GM12878 (cell line): ENCODE results near the gene RANBP9. TPM values are rescaled to one million over a fixed set of nuclear protein-coding genes. Genes with fewer than 3 reads are reported as not detected.

Experiments used
- ATAC-seq: fragments of 200-7000 bp; cut with Tn5 transposase; 3 replicates; pipeline ENCODE4 v1.9.1; 2020; ENCODE audit warnings: mild to moderate bottlenecking, moderate library complexity
- BruUV-seq: library from RNA; stranded (reverse); fragments of 400-500 nt; replicated peaks from 2 replicates; lab custom pipeline; 2021; lab: Mats Ljungman, UMichigan
- CTCF ChIA-PET: fragments of 300-600 bp; sonication (Branson Sonifier 250); formaldehyde crosslinking; extraction: SDS; loops from one replicate; lab custom pipeline; 2021; ENCODE audit warnings: inconsistent platforms; lab: Yijun Ruan, JAX
- POLR2A ChIA-PET: fragments of 350-600 bp; formaldehyde crosslinking; extraction: SDS; loops from one replicate; lab custom pipeline; 2021; ENCODE audit warnings: inconsistent platforms; lab: Charles Lee
- RAD21 ChIA-PET: fragments of 300-600 bp; sonication (Branson Sonifier 250); formaldehyde crosslinking; loops from one replicate; lab custom pipeline; 2023; ENCODE audit warnings: antibody characterized with exemption; ENCODE audit not compliant: unreplicated experiment; lab: Charles Lee
- SMC1A ChIA-PET: fragments of 300-600 bp; sonication (Branson Sonifier 250); formaldehyde crosslinking; loops from one replicate; lab custom pipeline; 2023; ENCODE audit not compliant: unreplicated experiment, uncharacterized antibody; lab: Charles Lee
- DNase-seq: peaks from one replicate; pipeline ENCODE4 v3.0.0-alpha.2; 2011; ENCODE audit warnings: low read depth, low spot score
- FAIRE-seq: peaks from 3 replicates; lab custom pipeline; 2011; peaks lifted over from hg19 to GRCh38; lab: Jason Lieb, UNC
- H2AFZ ChIP-seq: 2 replicates; pipeline ENCODE4 v1.6.0; 2011; ENCODE audit warnings: low read depth, low read length, control low read depth; ENCODE audit not compliant: control insufficient read depth
- H3K27ac ChIP-seq: 2 replicates; pipeline ENCODE4 v1.5.1; 2011; ENCODE audit warnings: control low read depth; ENCODE audit not compliant: control insufficient read depth, insufficient read depth
- H3K27me3 ChIP-seq, 2 experiments: replicated peaks in 1 of 2; 2 replicates each; pipeline versions ENCODE4 v1.6.0 to v1.6.1; 2011; ENCODE audit warnings: low read length in 1 of 2; ENCODE audit not compliant: control insufficient read depth in 2 of 2, insufficient read depth in 2 of 2
- H3K36me3 ChIP-seq, 2 experiments: 2 replicates each; pipeline ENCODE4 v1.5.1; 2011; ENCODE audit warnings: low read length in 1 of 2; ENCODE audit not compliant: control insufficient read depth in 2 of 2, insufficient read depth in 2 of 2
- H3K4me1 ChIP-seq: 2 replicates; pipeline ENCODE4 v1.6.1; 2011; ENCODE audit warnings: mild to moderate bottlenecking, low read length, moderate library complexity, mixed read lengths; ENCODE audit not compliant: control insufficient read depth, insufficient read depth
- H3K4me2 ChIP-seq: 2 replicates; pipeline ENCODE4 v1.6.0; 2011; ENCODE audit warnings: control low read depth; ENCODE audit not compliant: control insufficient read depth, insufficient read depth
- H3K4me3 ChIP-seq: fragments of 200-600 bp; sonication (generic); 2 replicates; pipeline ENCODE4 v1.5.1; 2016
- H3K79me2 ChIP-seq: 2 replicates; pipeline ENCODE4 v1.6.0; 2011; ENCODE audit warnings: low read length; ENCODE audit not compliant: control insufficient read depth, insufficient read depth
- H3K9ac ChIP-seq: 2 replicates; pipeline ENCODE4 v1.8.0; 2011; ENCODE audit warnings: low read length, control low read depth, mixed read lengths; ENCODE audit not compliant: control insufficient read depth, insufficient read depth
- H3K9me3 ChIP-seq: replicated peaks from 3 replicates; pipeline ENCODE4 v1.5.1; 2011; ENCODE audit warnings: mild to moderate bottlenecking, low read length; ENCODE audit not compliant: control insufficient read depth, insufficient read depth
- H4K20me1 ChIP-seq: 2 replicates; pipeline ENCODE4 v1.6.0; 2011; ENCODE audit not compliant: control insufficient read depth, insufficient read depth
- NFXL1 ChIP-seq: fragments of 450-650 bp; IDR thresholded peaks from 2 replicates; pipeline ENCODE4 v1.6.1; 2017; ENCODE audit warnings: antibody characterized with exemption, mild to moderate bottlenecking, borderline replicate concordance
- NRF1 ChIP-seq: conservative IDR thresholded peaks from 2 replicates; pipeline ENCODE4 v1.6.1; 2011; ENCODE audit warnings: mild to moderate bottlenecking, low read depth, low read length, improper control_type of control experiment
- POLR2AphosphoS2 ChIP-seq: IDR thresholded peaks from 2 replicates; pipeline ENCODE4 v1.6.1; 2011; ENCODE audit warnings: low read depth, mild to moderate bottlenecking, low read length, improper control_type of control experiment, moderate library complexity
- POLR2AphosphoS5 ChIP-seq: IDR thresholded peaks from 2 replicates; pipeline ENCODE4 v1.6.1; 2011; ENCODE audit warnings: mild to moderate bottlenecking, low read length, inconsistent platforms
- RCOR1 ChIP-seq: conservative IDR thresholded peaks from 2 replicates; pipeline ENCODE4 v1.6.1; 2012; ENCODE audit warnings: low read depth, low read length, improper control_type of control experiment
- RUNX3 ChIP-seq: IDR thresholded peaks from 2 replicates; pipeline ENCODE4 v1.6.1; 2012; ENCODE audit warnings: low read length, inconsistent platforms
- STAT1 ChIP-seq: fragments of 450-650 bp; conservative IDR thresholded peaks from 2 replicates; pipeline ENCODE4 v1.6.1; 2014; ENCODE audit warnings: antibody characterized with exemption, mild to moderate bottlenecking
- TAF1 ChIP-seq: IDR thresholded peaks from 2 replicates; pipeline ENCODE4 v1.6.1; 2011; ENCODE audit warnings: mild to moderate bottlenecking, low read depth, low read length, borderline replicate concordance
- YY1 ChIP-seq: IDR thresholded peaks from 2 replicates; pipeline ENCODE4 v1.6.1; 2011; ENCODE audit warnings: low read depth, mild to moderate bottlenecking, low read length
- WGBS: methylation state at CpG from one replicate; pipeline ENCODE4 v1.1.6; 2016; ENCODE audit warnings: low lambda C conversion rate; ENCODE audit not compliant: insufficient replicate concordance, insufficient coverage; ENCODE audit errors: missing lambda C conversion rate; 5-methylcytosine and 5-hydroxymethylcytosine counted together
- in situ Hi-C: fragments of 300-500 bp; cut with MboI; formaldehyde crosslinking; loops from 9 replicates; pipeline ENCODE4 v1.14.3; 2018; ENCODE audit warnings: mixed read lengths
- intact Hi-C: fragments of 100-400 bp; cut with micrococcal nuclease; formaldehyde crosslinking; loops from one replicate; pipeline ENCODE4 v1.14.2; 2022; ENCODE audit not compliant: unreplicated experiment
- polyA plus RNA-seq, 11 experiments: library from polyadenylated mRNA; depleted of rRNA in 4 of 11; unstranded in 6 of 11; stranded (reverse) in 5 of 11; fragments of >200 nt; fragmentation: Nextera tagmentation in 4 of 11; fragmentation: Illumina TruSeq in 1 of 11; extraction: Ambion mirVana in 4 of 11; extraction: Trizol in 1 of 11; gene quantifications; 1 replicate in 1 of 11; 2 replicates in 10 of 11; pipeline versions ENCODE4 v1.2.1 to v1.2.3, GENCODE V29; 2011 to 2016; ENCODE audit warnings: inconsistent platforms in 2 of 11, missing spikeins in 2 of 11, low read depth in 1 of 11
- total RNA-seq, 4 experiments: library from RNA; depleted of rRNA in 3 of 4; stranded (reverse); fragments of >200 nt in 3 of 4; fragmentation: Illumina TruSeq in 1 of 4; extraction: Trizol in 1 of 4; gene quantifications; 2 replicates each; pipeline versions ENCODE4 v1.2.1 to v1.2.3, GENCODE V29; 2013 to 2021
- TF ChIP-seq, protein P1 (sequence below): fragments of 150-350 bp; IDR thresholded peaks from 2 replicates; pipeline ENCODE4 v1.6.1; 2016; ENCODE audit warnings: low read depth, low read length

Gene RANBP9
- total and polyA plus RNA-seq, 10 of the 15 experiments (the other 5 are each of a cell fraction or from before 2014, with no cell fraction given) = 3.7 to 43.1 (median 16.2) TPM

DNA sequence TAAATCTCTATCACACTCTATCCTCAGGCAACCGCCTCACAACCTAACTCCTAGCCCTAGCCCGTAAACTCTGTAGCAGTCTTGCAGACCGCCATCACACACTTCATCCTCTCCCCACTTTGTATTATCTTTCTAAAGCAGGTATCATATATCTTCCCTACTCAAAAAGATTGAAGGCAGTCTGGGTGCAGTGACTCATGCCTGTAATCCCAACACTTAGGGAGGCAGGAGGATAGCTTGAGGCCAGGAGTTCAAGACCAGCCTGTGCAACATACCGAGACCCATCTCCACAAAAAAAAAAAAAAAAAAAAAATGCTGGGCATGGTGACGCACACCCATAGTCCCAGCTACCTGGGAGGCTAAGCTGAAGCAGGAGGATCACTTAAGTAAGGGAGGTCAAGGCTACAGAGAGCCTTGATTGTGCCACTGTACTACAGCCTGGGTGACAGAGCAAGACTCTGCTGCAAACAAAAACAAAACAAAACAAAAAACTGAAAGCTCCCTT lies 22.9 kb downstream of the RANBP9 start (continued):
- TF ChIP-seq, protein P1, sequence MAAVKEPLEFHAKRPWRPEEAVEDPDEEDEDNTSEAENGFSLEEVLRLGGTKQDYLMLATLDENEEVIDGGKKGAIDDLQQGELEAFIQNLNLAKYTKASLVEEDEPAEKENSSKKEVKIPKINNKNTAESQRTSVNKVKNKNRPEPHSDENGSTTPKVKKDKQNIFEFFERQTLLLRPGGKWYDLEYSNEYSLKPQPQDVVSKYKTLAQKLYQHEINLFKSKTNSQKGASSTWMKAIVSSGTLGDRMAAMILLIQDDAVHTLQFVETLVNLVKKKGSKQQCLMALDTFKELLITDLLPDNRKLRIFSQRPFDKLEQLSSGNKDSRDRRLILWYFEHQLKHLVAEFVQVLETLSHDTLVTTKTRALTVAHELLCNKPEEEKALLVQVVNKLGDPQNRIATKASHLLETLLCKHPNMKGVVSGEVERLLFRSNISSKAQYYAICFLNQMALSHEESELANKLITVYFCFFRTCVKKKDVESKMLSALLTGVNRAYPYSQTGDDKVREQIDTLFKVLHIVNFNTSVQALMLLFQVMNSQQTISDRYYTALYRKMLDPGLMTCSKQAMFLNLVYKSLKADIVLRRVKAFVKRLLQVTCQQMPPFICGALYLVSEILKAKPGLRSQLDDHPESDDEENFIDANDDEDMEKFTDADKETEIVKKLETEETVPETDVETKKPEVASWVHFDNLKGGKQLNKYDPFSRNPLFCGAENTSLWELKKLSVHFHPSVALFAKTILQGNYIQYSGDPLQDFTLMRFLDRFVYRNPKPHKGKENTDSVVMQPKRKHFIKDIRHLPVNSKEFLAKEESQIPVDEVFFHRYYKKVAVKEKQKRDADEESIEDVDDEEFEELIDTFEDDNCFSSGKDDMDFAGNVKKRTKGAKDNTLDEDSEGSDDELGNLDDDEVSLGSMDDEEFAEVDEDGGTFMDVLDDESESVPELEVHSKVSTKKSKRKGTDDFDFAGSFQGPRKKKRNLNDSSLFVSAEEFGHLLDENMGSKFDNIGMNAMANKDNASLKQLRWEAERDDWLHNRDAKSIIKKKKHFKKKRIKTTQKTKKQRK = no peak
- TF ChIP-seq YY1 (no peak), TAF1 (no peak), STAT1 (no peak), NRF1 (no peak), POLR2AphosphoS2 (no peak)

DNA sequence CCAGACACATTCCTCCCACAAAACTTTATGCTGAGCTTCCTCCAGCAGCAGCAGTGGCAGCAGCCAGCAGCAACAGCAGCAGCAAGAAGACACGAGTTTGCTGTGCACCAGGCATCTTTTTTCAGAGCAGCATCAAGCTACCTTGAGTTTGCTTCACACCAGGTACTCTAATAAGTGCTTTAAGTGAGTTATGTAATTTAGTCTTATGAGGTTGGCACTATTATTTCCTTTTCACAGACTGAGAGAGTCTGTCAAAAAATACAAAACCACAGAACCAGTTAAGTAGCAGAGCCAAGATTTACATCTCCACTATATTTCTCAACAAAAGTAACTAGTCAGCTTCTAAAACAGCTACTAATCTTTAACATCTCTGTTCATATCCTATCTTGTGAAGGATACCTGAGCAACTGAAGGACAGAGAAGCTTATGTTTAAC lies 23.7 kb downstream of the RANBP9 start:
- H3K4me3 ChIP-seq = no peak overlapping the region
- RAD21 ChIA-PET = interaction anchor here (0.6 to 1.1 kb wide), 2 partner anchors 39 to 896 kb away, joined by 3 read pairs; no protein-coding TSS in a partner anchor
- no peaks in the 10 kb centered on the region for H3K4me1 ChIP-seq
- BruUV-seq = no TSS peak
- in situ Hi-C loops (no loop called here), intact Hi-C loops (no loop called here)
- H3K27me3 ChIP-seq = no peaks in the 10 kb centered on the region
- SMC1A ChIA-PET = interaction anchor here (0.6 to 2.0 kb wide), 7 partner anchors 10 to 56 kb away, joined by 3 to 6 read pairs (median 3); no protein-coding TSS in a partner anchor
- DNase-seq (no peak), ATAC-seq (peak; percentile 20; the same call in 2 of the 3 replicates), FAIRE-seq (no peak)
- no peak overlapping the region for H3K9ac ChIP-seq
- TF ChIP-seq POLR2AphosphoS5 (no peak), RCOR1 (no peak), RUNX3 (0 out of 2 replicates have a peak, but pooled peaks have one; percentile 9), NFXL1 (no peak)
- WGBS = 45% methylated on average over 1 of the region's 1 CpG
- no peak overlapping the region for H2AFZ ChIP-seq
- H3K79me2 ChIP-seq = peaks cover 22% of the 10 kb centered on the region
- CTCF ChIA-PET = interaction anchor here (0.7 to 2.7 kb wide), 4 partner anchors 8 to 113 kb away, joined by 3 to 7 read pairs (median 4); partner anchors contain the start of gene SIRT5
- H3K27ac ChIP-seq = no peak overlapping the region
- H4K20me1 ChIP-seq = no peaks in the 10 kb centered on the region
- H3K36me3 ChIP-seq = peaks cover 2 to 8% of the 10 kb centered on the region in 2 experiments
- no peaks in the 10 kb centered on the region for H3K9me3 ChIP-seq
- H3K4me2 ChIP-seq = no peak overlapping the region
- POLR2A ChIA-PET = no interaction called here
